ENCODE measurements around the gene LASP1. TPM values are rescaled to one million over a fixed set of nuclear protein-coding genes. Genes with fewer than 3 reads are reported as not detected.

Gene LASP1
- total RNA-seq, 1 donor from 2014 or later: 29.4 TPM

DNA sequence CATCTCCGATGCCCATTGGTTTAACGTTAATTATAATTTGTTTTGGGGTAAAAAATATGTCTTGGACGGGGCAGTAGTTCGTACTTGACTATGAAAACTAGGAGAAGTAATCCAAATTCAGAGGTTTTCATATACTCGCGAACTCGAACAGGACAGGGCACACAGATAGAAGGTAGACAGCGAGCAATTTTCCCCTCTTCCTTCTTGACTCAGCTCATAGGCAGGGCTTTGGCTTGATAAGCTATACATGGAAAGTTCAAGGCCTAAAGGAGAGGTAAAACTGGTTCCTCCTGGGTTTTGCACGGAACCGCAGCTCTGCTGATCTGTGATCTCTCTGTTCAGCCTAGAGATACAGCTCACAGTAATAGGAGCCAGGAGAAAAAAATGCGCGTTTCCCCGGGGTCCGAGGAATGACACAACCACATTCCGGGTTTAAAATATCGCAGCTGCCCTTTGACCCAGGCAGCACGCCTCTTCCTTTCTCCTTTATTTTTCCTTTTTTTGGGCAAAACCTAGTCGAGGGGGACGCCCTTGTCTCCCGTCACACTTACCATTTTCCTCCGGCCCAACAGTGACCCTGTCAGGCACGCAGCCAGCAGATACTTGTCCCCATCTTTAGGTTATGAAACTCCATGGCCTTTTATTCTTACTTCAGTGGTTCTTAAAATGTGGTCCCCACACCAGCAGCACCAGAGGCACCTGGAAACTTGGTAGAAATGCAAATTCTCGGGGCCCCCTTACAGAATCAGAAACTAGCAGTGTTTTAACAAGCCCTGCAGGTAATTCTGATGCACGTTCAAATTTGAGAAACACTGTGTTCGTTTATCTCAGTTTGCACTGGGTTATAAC lies 1.7 kb upstream of the LASP1 start:
- Histone ChIP-seq H3K4me3 (peak overlapping the region; percentile 99), H3K9me3 (replicated peaks) (no peaks in the 10 kb centered on the region), H3K27me3 (ENCODE audit: low read depth) (no peaks in the 10 kb centered on the region), H3K27ac (replicated peaks) (peak overlapping the region; percentile 97), H3K36me3 (no peaks in the 10 kb centered on the region), H3K4me1 (peaks cover 48% of the 10 kb centered on the region)
- TF ChIP-seq, protein P1, sequence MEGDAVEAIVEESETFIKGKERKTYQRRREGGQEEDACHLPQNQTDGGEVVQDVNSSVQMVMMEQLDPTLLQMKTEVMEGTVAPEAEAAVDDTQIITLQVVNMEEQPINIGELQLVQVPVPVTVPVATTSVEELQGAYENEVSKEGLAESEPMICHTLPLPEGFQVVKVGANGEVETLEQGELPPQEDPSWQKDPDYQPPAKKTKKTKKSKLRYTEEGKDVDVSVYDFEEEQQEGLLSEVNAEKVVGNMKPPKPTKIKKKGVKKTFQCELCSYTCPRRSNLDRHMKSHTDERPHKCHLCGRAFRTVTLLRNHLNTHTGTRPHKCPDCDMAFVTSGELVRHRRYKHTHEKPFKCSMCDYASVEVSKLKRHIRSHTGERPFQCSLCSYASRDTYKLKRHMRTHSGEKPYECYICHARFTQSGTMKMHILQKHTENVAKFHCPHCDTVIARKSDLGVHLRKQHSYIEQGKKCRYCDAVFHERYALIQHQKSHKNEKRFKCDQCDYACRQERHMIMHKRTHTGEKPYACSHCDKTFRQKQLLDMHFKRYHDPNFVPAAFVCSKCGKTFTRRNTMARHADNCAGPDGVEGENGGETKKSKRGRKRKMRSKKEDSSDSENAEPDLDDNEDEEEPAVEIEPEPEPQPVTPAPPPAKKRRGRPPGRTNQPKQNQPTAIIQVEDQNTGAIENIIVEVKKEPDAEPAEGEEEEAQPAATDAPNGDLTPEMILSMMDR (IDR thresholded peaks at IDR 0.05; ENCODE audit: borderline replicate concordance): no peak
- peak; percentile 77 for DNase-seq
- intact Hi-C loops (cut with micrococcal nuclease): loop anchor here (10.0 kb wide), 1 partner anchor 57 kb away; the partner anchor contains the start of gene LASP1NB

DNA sequence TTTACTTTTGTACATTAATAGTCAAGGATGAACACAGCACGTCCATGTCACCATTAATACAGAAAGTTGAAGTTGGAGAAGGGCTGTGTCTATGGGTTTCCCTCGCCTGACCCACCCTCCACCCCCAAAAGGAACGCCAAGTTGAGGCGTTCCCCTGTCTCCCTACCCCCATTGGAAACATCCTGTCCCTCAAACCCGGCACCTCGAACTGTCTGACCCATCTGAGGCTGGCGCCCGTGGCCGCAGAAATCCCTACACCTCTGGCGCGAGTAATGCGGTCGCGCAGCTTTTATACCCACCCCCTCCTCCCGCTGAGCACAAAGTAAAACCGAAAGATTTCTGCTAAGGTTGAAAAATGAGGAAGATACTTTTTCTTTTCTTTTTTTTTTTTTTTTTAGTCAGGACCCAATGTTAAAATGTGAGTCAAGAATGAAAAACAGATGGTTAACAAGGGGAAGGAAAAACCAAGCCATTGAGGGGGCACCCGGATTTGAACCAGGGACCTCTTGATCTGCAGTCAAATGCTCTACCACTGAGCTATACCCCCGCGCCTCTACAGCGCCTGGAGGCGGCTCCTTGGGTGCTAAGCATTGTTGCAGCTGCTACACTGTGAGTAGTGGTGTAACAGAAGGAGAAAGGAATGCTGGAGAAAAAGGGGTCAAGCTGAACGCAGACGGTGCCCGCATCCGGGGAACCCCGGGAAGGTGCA lies 887 bp upstream of the LASP1 start:
- DNase-seq: peak; percentile 85
- Histone ChIP-seq H3K27me3 (ENCODE audit: low read depth) (no peaks in the 10 kb centered on the region), H3K36me3 (no peaks in the 10 kb centered on the region), H3K4me1 (peaks cover 56% of the 10 kb centered on the region), H3K27ac (replicated peaks) (peak overlapping the region; percentile 97), H3K9me3 (replicated peaks) (no peaks in the 10 kb centered on the region), H3K4me3 (peak overlapping the region; percentile 99)
- intact Hi-C loops (cut with micrococcal nuclease): loop anchor here (10.0 kb wide), 1 partner anchor 56 kb away; the partner anchor contains the start of gene LASP1NB
- TF ChIP-seq, protein P1 (IDR thresholded peaks at IDR 0.05; ENCODE audit: borderline replicate concordance): peak; percentile 41

DNA sequence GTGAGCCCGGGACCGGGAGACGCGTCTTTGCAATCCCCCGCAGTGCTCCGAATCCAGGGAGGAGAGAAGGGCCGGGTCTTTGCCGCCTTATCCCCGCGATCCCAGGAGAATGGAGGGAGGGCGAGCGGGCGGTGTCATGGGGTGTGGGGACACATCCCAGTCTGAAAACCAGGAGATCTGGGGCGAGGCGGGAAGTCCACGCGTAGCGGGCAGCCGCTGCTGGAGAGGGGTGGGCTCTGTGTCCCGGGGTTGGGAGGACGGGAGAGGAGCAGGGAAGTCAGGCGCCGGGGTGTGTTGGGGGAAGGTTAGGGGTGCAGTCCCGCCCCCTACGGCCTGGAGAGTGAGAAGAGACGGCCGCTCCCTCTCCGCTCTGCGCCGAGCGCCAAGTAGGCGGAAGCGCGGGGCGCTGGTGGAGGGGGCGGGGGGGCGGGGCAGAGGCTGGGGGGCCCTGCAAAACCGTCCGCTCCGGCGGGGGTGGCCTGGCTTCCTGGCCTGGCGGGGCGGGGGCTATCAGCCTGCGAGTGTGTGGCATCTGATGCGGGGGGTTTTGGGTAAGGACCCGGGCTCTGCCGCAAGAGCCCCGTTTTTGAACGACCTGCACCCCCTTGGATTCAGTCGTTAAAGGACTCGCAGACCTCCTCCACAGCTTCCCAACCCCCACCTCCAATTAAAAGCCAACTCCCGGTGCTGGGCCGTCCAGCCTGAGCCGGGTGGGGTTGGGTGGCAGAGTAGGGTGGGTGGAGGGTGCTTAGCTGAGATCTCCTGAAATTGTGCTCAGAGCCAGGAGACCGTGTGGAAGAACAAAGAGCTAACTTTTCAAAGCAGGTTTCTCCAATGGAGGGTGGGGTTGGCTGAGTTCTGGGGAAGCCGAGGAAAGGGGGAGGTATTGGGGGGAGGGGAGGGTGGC lies 654 bp downstream of the LASP1 start:
- DNase-seq: peak; percentile 79
- Histone ChIP-seq H3K27me3 (ENCODE audit: low read depth) (no peaks in the 10 kb centered on the region), H3K27ac (replicated peaks) (peak overlapping the region; percentile 97), H3K4me3 (peak overlapping the region; percentile 99), H3K36me3 (no peaks in the 10 kb centered on the region), H3K4me1 (peaks cover 71% of the 10 kb centered on the region), H3K9me3 (replicated peaks) (no peaks in the 10 kb centered on the region)
- TF ChIP-seq, protein P1 (IDR thresholded peaks at IDR 0.05; ENCODE audit: borderline replicate concordance): no peak
- intact Hi-C loops (cut with micrococcal nuclease): no loop called here

DNA sequence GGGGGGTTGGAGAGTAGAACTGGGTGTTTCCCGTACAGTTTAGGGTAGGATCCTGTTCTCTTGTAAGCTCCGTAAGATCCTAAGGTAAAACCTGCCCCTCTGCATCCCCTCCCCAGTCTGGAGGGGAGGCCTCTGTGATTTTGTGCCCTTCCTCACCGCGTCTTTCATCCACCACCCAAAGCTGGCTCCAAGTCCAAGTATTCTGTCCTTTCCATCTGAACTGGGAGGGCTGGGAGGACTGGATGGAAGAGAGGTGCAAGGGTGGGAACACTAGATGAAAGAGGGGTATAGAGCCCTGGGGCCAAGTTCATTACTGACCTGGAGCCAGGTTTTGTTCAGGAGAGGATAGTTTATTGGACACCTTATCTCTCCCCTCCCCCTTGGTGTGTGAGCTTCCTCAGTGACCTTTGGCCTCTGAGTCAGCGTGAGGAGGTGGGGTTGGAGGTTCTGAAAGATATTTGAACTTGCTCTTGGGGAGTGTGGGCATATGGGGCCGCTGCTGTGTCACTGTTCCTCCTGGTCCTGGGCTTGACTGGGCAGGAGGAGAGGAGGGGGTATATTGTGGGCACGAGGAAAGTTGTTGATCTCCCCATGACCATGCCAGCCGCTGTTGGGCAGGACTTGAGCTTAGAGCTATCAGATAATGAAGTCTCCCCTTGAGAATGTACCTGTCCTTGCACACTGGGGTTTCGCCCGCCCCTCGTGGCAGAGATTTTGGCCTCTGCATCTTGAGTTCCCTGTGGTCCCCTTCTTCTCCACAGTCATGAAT lies 1.6 kb downstream of the LASP1 start:
- Histone ChIP-seq H3K27me3 (ENCODE audit: low read depth) (no peaks in the 10 kb centered on the region), H3K4me3 (peak overlapping the region; percentile 99), H3K4me1 (peaks cover 81% of the 10 kb centered on the region), H3K9me3 (replicated peaks) (no peaks in the 10 kb centered on the region), H3K36me3 (no peaks in the 10 kb centered on the region), H3K27ac (replicated peaks) (peak overlapping the region; percentile 97)
- TF ChIP-seq, protein P1 (IDR thresholded peaks at IDR 0.05; ENCODE audit: borderline replicate concordance): no peak
- peak; percentile 50 for DNase-seq
- intact Hi-C loops (cut with micrococcal nuclease): no loop called here
